Neuron (in vitro differentiated cells): ENCODE results near the gene MYOC.
"Not testable (repeated sequence)": the region's sequence is repeated elsewhere in the genome, so short reads cannot be mapped to it uniquely, and the experiment has no call there.

Experiments used
- H2AFZ ChIP-seq: one replicate; pipeline ENCODE4 v1.6.1; 2013; ENCODE audit warnings: low read depth, mild to moderate bottlenecking, inconsistent platforms, low read length, moderate library complexity
- H3K27me3 ChIP-seq: one replicate; pipeline ENCODE4 v1.6.1; 2013; ENCODE audit warnings: low read length; ENCODE audit not compliant: insufficient read depth
- H3K36me3 ChIP-seq: one replicate; pipeline ENCODE4 v1.6.1; 2013; ENCODE audit warnings: low read length; ENCODE audit not compliant: insufficient read depth
- H3K4me1 ChIP-seq: one replicate; pipeline ENCODE4 v1.6.1; 2013; ENCODE audit warnings: low read length; ENCODE audit not compliant: insufficient read depth
- H3K4me3 ChIP-seq: 2 replicates; pipeline ENCODE4 v1.5.1; 2013; ENCODE audit warnings: mild to moderate bottlenecking, low read length, moderate library complexity
- H3K9me3 ChIP-seq: one replicate; pipeline ENCODE4 v1.6.1; 2013; ENCODE audit warnings: low read length

The MYOC gene

GRCh38 chr1:171642197-171642596 is 10.3 kb downstream of the MYOC start:
- Histone ChIP-seq H3K4me3 (no peak overlapping the region), H3K4me1 (no peaks in the 10 kb centered on the region), H3K36me3 (no peaks in the 10 kb centered on the region), H3K27me3 (peaks cover 3% of the 10 kb centered on the region), H2AFZ (no peak overlapping the region), H3K9me3 (no peaks in the 10 kb centered on the region)

GRCh38 chr1:171641076-171641864 is 11.2 kb downstream of the MYOC start:
- no peaks in the 10 kb centered on the region for H3K9me3 ChIP-seq
- H3K36me3 ChIP-seq: no peaks in the 10 kb centered on the region
- H2AFZ ChIP-seq: no peak overlapping the region
- H3K4me1 ChIP-seq: no peaks in the 10 kb centered on the region
- H3K4me3 ChIP-seq: no peak overlapping the region
- H3K27me3 ChIP-seq: peaks cover 3% of the 10 kb centered on the region

DNA sequence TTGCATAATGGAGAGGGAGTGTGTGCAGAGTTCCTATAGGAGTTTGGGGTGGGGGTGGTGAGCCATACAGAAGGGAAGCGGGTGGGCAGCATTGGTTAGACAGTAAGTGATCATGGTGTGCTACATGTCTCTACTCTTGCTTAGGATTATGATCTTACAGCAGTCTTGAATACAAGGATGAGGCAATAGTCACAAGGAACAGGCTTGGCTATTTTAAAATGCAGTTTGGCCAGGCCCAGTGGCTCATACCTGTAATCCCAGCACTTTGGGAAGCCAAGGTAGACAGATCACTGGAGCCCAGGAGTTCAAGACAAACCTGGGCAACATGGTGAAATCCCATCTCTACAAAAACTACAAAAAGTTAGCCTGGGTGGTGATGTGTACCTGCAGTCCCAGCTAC is 12.3 kb downstream of the MYOC start:
- H3K4me1 ChIP-seq: no peaks in the 10 kb centered on the region
- H3K36me3 ChIP-seq: no peaks in the 10 kb centered on the region
- H3K4me3 ChIP-seq: no peak overlapping the region
- H3K27me3 ChIP-seq: peaks cover 3% of the 10 kb centered on the region
- H2AFZ ChIP-seq: no peak overlapping the region
- H3K9me3 ChIP-seq: no peaks in the 10 kb centered on the region

- no peaks in the 10 kb centered on the region for H3K9me3 ChIP-seq
- peaks cover 3% of the 10 kb centered on the region for H3K27me3 ChIP-seq
- no peaks in the 10 kb centered on the region for H3K36me3 ChIP-seq
- no peaks in the 10 kb centered on the region for H3K4me1 ChIP-seq
- no peak overlapping the region for H3K4me3 ChIP-seq
- H2AFZ ChIP-seq: no peak overlapping the region
Observed at GRCh38 chr1:171637928-171638576, 14.4 kb downstream of the MYOC start.

- H3K36me3 ChIP-seq: no peaks in the 10 kb centered on the region
- H3K4me3 ChIP-seq: no peak overlapping the region
- H2AFZ ChIP-seq: no peak overlapping the region
- H3K9me3 ChIP-seq: peaks cover 2% of the 10 kb centered on the region
- H3K4me1 ChIP-seq: no peaks in the 10 kb centered on the region
- no peaks in the 10 kb centered on the region for H3K27me3 ChIP-seq
Observed at GRCh38 chr1:171636141-171636540, 16.3 kb downstream of the MYOC start.

DNA sequence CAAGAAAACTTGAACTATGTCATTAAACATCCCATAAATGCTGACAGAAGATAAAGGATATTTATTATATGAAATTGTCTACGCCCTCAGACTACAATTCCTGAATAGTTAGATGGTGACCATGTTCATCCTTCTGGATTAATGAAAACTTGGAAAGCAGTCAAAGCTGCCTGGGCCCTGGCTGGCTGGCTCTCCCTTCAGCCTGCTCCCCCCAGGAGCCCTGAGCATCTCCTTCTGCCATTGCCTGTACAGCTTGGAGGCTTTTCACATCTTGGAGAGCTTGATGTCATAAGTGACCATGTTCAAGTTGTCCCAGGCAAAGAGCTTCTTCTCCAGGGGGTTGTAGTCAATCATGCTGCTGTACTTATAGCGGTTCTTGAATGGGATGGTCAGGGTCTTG is 16.8 kb downstream of the MYOC start:
- Histone ChIP-seq H2AFZ (no peak overlapping the region), H3K4me3 (no peak overlapping the region), H3K27me3 (no peaks in the 10 kb centered on the region), H3K9me3 (peaks cover 2% of the 10 kb centered on the region), H3K4me1 (no peaks in the 10 kb centered on the region), H3K36me3 (no peaks in the 10 kb centered on the region)

GRCh38 chr1:171628225-171628624 is 24.3 kb downstream of the MYOC start:
- Histone ChIP-seq H2AFZ (no peak overlapping the region), H3K4me1 (no peaks in the 10 kb centered on the region), H3K9me3 (peaks cover 2% of the 10 kb centered on the region), H3K27me3 (no peaks in the 10 kb centered on the region), H3K4me3 (no peak overlapping the region), H3K36me3 (no peaks in the 10 kb centered on the region)

DNA sequence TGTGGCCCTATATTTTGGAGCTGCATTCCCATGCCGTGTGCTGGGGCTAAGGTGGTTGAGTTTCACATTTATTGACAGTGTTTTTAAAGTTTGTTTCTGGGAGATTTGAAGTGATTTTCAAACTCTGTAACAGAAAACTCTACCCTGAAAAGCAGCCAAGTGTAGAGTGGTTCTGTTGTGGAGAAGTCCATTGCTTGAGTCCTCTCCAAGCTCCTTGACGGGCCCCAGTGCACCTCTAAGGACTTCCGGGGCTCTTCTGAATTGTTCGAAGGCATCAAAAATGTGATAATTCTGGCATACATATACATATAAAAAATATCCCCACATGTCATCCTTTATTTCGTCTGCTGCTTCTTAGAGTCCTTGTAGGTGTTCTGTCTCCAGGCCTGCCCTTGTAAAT is 25.5 kb downstream of the MYOC start:
- Histone ChIP-seq H3K4me3 (no peak overlapping the region), H2AFZ (no peak overlapping the region), H3K9me3 (peaks cover 2% of the 10 kb centered on the region), H3K27me3 (no peaks in the 10 kb centered on the region), H3K4me1 (no peaks in the 10 kb centered on the region), H3K36me3 (no peaks in the 10 kb centered on the region)

DNA sequence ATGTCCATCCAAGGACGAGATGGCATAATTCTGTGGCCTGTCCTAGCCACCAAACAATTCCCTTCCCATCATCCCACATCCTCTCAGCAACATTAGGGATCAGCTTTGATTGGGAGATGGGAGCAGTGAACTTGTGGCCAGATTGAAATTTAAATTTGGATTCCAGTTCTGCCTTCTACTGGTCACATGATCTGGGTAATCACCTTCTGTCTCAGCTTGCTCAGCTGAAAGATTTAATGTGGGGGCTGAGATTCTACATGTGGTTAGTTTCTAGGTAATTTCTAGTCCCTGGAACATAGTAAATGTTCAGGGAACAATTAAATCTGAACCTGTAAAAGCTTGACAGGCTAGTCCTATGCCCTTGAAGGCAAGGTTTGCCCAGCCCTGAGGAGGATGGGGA is 27.3 kb downstream of the MYOC start:
- H3K9me3 ChIP-seq: no peaks in the 10 kb centered on the region
- H3K27me3 ChIP-seq: no peaks in the 10 kb centered on the region
- no peaks in the 10 kb centered on the region for H3K36me3 ChIP-seq
- H2AFZ ChIP-seq: no peak overlapping the region
- H3K4me1 ChIP-seq: no peaks in the 10 kb centered on the region
- H3K4me3 ChIP-seq: no peak overlapping the region

DNA sequence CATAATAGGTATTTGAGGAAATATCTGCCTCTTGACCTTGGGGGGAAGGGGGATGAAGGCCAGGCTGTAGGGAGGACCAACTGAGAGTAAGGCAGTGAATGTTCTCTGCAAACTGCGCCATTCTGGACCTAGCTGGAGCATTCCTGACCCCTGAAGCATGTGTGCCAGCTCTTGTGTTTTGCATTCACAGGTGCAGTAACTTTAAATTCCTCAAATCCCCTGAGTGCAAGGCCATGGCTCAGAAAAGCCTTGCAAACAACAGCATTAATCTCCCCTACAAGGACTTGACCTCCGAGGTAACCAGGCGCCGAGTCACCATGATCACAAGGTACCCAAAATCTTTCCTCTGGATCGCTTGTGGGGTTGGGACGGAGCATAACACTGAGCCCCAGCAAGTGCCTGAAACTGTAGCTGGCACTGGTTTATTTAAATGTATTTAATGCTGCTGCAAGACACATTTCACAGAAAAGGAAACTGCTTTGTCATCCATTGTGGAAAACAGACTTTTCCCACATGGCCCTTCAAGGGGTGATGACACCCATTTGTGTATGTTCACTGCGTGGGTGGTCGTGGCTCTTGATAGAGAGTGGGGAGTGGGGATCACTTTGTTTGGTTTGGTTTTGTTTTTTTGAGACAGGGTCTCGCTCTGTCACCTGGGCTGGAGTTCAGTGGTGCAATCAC is 28.7 kb downstream of the MYOC start:
- H3K4me3 ChIP-seq: no peak overlapping the region
- no peaks in the 10 kb centered on the region for H3K27me3 ChIP-seq
- no peaks in the 10 kb centered on the region for H3K9me3 ChIP-seq
- H2AFZ ChIP-seq: no peak overlapping the region
- no peaks in the 10 kb centered on the region for H3K4me1 ChIP-seq
- H3K36me3 ChIP-seq: no peaks in the 10 kb centered on the region

DNA sequence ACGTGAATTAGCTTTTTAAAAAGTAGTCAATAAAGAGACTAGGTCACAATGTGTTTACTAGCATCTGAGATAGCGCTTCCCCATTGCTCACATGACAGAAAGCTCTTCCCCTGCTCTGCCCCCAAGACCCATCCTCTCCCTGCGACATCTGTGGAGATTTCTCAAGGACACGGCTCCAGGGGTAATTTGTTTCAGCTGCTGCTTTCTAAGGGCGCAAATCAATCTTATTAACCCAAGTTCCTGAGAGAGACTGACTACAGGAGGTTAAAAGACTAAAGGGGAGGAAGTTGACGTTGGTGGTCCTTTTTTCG is 30.4 kb downstream of the MYOC start, which contains the start of gene MYOCOS:
MYOCOS (plus strand) TSS at position 92 of the 311 bp plus-strand sequence. CDS start 1,641 bp downstream, outside the sequence.
- Histone ChIP-seq H3K4me3 (no peak within 1 kb of the TSS), H3K9me3 (no peaks in the 10 kb centered on the region), H3K36me3 (no peaks in the 10 kb centered on the region), H2AFZ (no peak within 1 kb of the TSS), H3K27me3 (no peaks in the 10 kb centered on the region), H3K4me1 (no peaks in the 10 kb centered on the region)

DNA sequence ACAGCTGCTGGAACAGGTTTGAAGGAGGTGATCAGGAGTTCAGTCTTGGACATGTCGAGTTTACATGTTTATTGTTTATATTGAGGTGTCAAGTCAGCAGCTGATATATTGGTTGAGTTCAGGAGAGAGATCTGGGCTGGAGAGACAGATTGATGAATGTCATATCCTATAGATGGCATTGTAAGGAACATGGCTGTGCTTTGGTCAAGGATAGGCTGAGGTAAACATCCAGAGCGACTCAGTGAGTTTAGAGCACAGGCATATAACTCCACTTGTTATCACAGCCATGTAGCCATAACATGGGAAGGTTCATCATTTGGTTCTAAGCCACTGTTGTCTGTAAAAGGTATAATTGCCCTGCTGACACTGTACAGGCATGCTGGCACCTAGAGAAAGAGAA is 35.9 kb downstream of the MYOC start:
- H3K9me3 ChIP-seq: no peaks in the 10 kb centered on the region
- no peaks in the 10 kb centered on the region for H3K36me3 ChIP-seq
- no peak overlapping the region for H3K4me3 ChIP-seq
- H2AFZ ChIP-seq: no peak overlapping the region
- no peaks in the 10 kb centered on the region for H3K27me3 ChIP-seq
- H3K4me1 ChIP-seq: no peaks in the 10 kb centered on the region

DNA sequence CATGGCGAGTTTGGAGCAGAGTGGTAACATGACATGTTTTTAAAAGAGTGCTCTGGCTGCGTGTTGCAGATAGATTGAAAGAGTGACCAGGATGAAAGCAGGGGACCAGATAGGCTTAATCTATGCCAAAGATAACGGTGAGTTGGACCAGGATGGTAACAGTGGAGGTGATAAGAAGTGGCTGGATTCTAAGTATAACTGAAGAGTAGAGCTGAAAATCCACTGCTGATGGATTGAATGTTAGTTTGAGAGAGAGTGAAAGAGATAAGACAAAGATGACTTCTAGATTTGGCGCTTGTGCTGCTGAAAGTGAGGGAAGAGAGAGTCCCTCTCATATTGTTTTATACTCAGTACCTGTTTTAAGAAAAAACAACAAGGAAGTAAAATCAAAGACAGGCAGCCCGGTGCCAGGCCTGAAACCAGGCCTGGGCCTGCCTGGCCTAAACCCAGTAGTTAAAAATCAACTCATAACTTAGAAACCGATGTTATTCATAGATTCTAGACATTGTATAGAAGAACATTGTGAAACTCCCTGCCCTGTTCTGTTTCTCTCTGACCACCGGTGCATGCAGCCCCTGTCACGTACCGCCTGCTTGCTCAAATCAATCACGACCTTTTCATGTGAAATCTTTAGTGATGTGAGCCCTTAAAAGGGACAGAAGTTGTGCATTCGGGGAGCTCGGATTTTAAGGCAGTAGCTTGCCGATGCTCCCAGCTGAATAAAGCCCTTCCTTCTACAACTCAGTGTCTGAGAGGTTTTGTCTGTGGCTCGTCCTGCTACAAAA is 37.2 kb downstream of the MYOC start:
- not testable (repeated sequence) for H3K36me3 ChIP-seq, H2AFZ ChIP-seq, H3K4me1 ChIP-seq, H3K27me3 ChIP-seq, H3K9me3 ChIP-seq, H3K4me3 ChIP-seq
